Glomerular endothelial cell (primary cell): ENCODE data around the gene PAPPA. TPM values are rescaled to one million over a fixed set of nuclear protein-coding genes. Genes with fewer than 3 reads are reported as not detected.

Experiments used
- DNase-seq: peaks from one replicate; pipeline ENCODE4 v3.0.0-alpha.2; 2011; ENCODE audit warnings: low read depth, low spot score; ENCODE audit errors: extremely low read depth
- total RNA-seq: library from RNA; depleted of rRNA; stranded (reverse); fragments of >200 nt; gene quantifications from 2 replicates; pipeline ENCODE4 v1.2.3, GENCODE V29; 2015

Gene PAPPA
- total RNA-seq, 1 donor from 2014 or later, result 13.1 TPM

- no peak for DNase-seq
Measured at GRCh38 chr9:116449949-116450348, 296.4 kb downstream of the PAPPA start.

GRCh38 chr9:116450378-116451139 is 297.0 kb downstream of the PAPPA start:
- no peak for DNase-seq

- no peak for DNase-seq
Measured at GRCh38 chr9:116451500-116452115, 298.0 kb downstream of the PAPPA start.
